NCI-H2227 (cell line): ENCODE results near the gene CHST8.
A peak's percentile ranks its signal among the peaks of the same experiment; 100 is the strongest.

Experiments used
- DNase-seq: peaks from one replicate; lab custom pipeline; 2025; ENCODE audit not compliant: unreplicated experiment; lab: John Stamatoyannopoulos, UW

Gene CHST8

GRCh38 chr19:33671211-33671610, 49.5 kb downstream of the CHST8 start:
- DNase-seq, result no peak

DNA sequence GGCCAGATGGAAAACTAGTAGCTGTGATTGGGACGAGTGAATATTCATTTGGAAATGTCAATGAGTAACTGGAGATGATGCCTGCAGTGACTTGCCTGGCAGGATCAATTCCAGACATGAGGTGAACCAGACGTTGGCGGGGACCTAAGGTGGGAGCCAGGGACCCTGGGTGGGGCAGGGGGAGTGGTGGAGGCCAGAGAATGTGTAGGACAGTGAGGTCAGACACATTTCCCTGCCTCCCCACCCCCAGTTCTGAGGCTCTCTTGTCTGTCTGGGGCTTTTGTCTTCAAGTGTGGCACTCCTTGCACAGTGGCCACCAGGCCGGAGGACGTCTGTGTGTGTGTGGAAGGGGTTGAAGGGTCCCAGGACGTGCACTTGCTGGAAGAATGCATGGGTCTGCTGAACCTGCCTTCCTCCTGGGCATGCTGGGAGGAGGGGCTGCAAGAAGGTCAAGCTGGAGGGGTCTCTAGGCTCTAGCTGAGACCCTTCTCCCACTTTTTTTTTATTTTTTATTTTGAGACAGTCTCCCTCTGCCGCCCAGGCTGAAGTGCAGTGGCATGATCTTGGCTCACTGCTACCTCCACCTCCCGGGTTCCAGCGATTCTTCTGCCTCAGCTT, 51.6 kb downstream of the CHST8 start:
- no peak for DNase-seq

- no peak for DNase-seq
These were observed 52.4 kb downstream of the CHST8 start for GRCh38 chr19:33673996-33674625.

DNA sequence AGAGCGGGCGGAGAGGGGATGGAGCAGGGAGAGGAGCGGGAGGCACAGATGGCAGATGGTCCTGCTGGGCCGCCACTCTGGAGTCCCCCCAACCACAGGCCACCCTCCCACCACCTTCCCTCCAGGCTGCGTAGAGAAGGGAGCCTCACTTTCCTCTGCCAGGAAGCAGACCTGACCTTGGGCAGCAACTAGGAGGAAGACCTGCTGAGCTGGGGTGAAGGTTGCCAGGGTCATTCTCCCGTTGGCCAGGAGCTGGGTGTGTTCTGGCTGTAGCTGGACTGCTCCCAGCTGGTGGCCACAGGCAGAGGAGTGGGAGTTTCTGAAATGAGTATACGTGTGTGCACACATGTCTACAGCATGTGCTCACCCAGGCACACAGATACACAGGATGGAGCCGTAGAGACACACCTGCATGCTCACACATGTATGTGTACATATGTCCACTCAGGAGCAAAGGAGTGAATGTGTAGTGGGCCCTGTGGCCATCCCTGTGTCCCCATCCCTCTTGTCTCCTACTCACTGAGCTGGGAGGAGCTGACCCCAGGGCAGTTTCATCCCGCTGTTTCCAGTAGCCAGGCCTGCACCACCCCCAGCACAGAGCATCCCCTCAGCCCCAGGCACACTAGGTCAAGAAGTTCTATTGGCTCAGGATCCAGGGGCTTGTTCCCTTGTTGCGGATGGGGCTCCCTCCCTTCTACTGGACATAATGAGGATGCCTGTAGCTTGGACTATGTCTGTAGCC, 53.0 kb downstream of the CHST8 start:
- no peak for DNase-seq

DNA sequence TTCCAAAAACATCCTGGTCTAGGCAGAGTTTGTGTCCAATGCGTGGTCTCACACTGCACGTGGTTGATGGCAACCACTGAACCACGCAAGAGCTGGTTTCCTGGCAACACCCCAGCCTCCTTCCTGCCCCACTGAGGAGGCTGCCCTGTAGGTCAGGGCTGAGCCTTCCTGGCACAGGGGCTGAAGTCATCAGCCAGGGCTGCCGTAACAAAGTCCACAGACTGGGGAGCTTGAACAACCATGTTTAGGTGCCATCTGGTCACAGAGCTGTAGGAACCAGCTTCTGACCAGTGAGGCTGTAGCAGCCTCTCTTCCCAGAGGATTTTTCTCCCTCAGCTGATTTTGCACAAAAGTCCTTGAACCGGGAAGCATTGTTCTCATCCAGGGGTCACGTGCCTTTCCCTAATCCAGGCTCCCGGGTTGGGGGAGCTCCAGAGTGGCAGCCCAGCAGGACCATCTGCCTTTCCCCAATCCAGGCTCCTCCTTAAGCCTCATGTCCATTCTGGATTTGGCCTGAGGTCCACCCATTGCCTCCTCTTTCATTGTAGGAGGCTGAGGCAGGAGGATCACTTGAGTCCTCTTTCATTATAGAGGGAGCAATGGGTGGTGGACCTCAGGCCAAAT, 53.9 kb downstream of the CHST8 start:
- DNase-seq, result no peak

DNA sequence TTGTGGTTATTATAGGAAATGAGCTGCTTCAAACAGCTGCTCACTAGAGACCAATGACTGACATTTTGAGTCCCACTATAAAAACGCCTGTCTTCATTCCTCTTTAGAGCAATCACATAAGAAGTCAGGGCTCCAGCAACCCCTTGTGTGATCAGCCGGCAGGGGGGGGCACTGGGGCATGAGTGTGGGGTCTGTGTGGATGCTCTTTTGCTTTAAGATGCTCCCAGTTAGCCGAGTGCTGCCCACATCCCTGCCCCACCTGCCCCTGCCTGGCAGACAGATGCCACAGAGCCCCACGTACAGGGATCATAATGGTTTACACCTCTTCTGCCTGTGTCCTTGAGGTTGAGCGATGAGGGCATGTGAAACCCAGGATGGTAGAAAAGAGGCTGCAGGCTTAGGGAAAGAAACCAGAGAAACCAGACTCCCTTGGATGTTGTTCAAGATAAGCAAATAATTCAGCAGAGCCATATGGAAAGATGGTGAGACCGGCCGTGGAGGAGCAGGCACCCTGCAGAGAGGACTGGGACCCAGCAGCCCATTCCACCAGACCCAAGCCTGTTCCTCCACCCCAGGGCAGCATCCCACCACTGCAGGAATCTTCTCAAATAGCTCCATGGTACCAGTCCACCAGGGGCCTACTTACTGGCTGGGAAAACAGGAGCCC, 55.4 kb downstream of the CHST8 start:
- no peak for DNase-seq

GRCh38 chr19:33677745-33678426, 56.1 kb downstream of the CHST8 start:
- no peak for DNase-seq

- peak; percentile 97 for DNase-seq
These were observed 57.2 kb downstream of the CHST8 start for GRCh38 chr19:33678796-33679585.

DNA sequence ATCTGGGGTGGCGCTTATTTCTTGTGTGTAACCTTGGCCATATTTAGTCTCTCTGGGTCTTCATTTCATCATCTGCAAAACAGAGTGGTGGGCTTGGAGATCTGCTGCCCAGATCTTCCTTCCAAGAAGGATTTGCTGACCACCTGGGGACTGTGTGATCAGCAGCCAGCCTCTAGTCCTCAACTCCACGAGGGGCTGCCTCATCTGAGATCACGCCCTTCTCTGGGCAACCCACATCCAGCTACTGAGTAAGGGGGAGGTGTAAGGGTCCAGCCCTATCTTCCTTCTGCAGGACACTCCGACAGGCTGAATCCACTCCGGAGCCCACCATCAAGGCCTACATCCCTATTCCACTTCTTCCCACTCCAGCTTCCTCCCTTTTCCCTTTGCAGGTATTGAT, 57.9 kb downstream of the CHST8 start:
- no peak for DNase-seq

- no peak for DNase-seq
These were observed 59.4 kb downstream of the CHST8 start for GRCh38 chr19:33681081-33681680.

- peak; percentile 76 for DNase-seq
These were observed 62.3 kb downstream of the CHST8 start for GRCh38 chr19:33683881-33684537.

DNA sequence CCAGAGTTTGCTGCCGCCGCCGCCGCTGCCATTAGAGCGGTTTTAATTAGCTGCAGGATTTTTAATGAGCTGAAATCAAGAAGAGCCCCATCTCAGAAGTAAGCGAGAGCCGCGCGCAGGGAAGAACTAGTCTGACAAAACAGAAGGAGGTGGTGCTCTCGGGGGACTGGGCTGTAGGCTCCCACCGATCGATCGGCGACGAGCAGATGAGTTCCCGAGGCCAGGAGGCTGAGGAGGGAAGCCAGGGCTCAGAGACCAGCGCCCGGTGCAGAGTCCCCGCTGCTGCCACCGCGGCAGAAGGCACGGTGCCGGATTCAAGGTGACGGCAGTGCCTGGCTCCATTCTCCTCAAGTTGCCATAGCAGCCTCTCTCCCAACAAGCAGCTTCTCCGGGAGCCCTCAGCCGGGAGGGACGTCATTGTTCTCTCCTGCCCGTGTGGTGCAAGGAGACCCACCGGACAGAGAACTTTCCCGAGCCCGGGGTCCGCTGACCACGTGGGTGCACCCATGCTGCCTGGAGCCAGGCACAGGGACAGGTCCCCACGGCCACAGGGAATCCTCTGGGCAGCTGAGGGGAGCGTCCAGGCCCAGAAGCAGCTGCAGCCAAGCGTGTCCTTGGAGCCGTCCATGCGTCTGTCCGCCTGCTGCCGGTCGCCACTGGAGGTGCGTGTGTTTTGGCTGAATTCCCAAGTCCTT, 62.9 kb downstream of the CHST8 start:
- peak; percentile 80 for DNase-seq

DNA sequence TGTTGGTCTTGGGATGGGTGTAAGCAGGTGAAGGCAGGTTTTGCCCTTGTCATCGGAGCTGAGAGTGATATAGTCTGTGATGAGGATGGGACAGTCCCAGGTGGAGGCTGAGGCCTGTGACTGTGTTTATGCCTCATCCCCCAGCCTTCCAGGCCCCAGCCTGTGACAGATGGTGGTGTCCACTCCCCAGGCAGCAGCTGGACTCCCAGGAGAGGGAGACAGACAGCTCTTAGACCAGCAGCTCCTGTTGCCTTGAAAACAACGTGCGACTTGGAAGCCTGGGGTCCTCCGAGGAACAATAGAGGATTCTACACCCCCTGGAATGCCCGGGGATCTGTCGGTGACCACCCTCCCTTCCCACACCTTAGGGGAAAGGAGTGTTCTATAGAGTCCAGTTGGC, 63.8 kb downstream of the CHST8 start:
- no peak for DNase-seq

GRCh38 chr19:33686262-33686661, 64.5 kb downstream of the CHST8 start:
- DNase-seq, result no peak

DNA sequence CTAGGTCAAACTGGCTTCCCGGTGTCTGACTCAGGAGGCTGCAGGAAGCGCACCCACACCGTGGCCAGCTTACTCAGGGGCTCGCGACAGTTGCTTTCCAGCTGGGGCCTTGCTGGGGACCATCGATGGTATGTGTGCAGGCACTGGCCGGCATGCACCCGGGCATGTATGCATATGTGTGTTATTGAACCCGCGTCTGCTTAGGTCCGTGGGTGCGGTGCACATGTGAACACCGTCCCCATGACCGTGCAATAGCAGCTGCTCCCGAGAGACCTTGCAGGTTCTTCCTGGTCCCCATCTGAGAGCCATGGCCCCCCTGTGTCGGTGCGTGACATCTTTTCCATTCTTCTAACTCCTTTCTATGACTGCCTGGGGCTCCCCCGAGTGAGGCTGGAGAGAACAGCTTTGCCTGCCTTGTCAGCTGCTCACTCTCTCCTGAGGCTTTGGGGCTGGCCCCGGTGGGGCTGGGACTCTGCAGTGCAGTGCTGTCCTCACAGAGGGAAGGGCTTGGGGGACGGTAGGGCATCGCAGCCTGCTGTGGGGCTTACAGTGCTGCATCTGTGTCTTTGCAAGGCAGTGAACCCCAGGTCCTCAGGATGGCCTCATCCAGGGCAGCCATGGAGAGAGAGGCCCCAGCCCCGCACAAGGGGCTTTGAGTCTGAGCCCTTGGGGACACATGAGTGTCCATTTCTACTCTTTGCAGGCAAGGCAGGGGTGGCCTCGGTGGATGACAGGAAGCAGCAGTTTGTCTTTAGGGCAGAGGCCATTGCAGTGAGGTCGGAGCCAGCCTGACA, 65.1 kb downstream of the CHST8 start:
- DNase-seq, result no peak

DNA sequence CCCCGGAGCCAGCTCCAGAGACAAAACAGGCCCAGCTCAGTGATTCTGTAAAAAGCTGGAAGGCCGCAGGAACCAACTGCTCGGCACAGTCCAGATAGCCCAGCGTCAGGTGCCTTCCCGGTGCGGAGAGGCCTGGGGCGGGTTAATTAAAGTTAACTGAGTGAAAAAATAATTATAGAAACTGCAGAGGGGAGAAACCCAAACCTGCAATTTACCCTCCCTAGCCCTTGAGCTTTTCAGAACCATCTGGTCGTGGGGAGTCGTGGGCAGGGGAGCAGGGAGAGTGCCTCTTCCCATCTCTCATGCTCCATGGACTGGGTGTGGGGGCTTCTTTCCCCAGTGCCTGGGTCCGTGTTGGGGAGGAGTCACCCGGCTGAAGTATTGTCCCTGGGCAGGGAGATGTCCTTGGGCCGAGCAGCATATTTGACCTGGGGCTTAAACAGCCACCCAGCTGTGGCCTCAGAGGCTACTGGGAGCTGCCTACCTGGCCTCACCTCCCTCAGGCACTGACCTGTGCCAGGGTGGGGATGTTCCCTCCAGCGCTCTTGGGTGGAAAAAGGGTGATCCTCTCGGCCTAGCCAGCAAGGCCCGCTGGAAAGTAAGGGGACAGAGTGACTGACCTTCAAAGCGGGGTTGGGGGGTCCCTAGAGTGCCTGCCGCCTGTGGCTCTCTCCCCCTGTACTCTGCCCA, 65.9 kb downstream of the CHST8 start:
- DNase-seq, result peak; percentile 69
